ENCODE measurements around the gene SCAMP2. TPM values are rescaled to one million over a fixed set of nuclear protein-coding genes. Genes with fewer than 3 reads are reported as not detected.

The SCAMP2 gene
- polyA plus RNA-seq, 1 donor from 2014 or later = 4.5 TPM

- TF ChIP-seq, protein P1, sequence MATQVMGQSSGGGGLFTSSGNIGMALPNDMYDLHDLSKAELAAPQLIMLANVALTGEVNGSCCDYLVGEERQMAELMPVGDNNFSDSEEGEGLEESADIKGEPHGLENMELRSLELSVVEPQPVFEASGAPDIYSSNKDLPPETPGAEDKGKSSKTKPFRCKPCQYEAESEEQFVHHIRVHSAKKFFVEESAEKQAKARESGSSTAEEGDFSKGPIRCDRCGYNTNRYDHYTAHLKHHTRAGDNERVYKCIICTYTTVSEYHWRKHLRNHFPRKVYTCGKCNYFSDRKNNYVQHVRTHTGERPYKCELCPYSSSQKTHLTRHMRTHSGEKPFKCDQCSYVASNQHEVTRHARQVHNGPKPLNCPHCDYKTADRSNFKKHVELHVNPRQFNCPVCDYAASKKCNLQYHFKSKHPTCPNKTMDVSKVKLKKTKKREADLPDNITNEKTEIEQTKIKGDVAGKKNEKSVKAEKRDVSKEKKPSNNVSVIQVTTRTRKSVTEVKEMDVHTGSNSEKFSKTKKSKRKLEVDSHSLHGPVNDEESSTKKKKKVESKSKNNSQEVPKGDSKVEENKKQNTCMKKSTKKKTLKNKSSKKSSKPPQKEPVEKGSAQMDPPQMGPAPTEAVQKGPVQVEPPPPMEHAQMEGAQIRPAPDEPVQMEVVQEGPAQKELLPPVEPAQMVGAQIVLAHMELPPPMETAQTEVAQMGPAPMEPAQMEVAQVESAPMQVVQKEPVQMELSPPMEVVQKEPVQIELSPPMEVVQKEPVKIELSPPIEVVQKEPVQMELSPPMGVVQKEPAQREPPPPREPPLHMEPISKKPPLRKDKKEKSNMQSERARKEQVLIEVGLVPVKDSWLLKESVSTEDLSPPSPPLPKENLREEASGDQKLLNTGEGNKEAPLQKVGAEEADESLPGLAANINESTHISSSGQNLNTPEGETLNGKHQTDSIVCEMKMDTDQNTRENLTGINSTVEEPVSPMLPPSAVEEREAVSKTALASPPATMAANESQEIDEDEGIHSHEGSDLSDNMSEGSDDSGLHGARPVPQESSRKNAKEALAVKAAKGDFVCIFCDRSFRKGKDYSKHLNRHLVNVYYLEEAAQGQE (IDR thresholded peaks at IDR 0.05; ENCODE audit: borderline replicate concordance) = no peak
- TF ChIP-seq EZH2 (IDR thresholded peaks at IDR 0.05; ENCODE audit: borderline replicate concordance, insufficient read depth, low read length, poor library complexity, severe bottlenecking) = no peak
- TF ChIP-seq MXI1 (conservative IDR thresholded peaks at IDR 0.05; ENCODE audit: poor library complexity, severe bottlenecking) = no peak
- no peak for TF ChIP-seq RAD21 (conservative IDR thresholded peaks at IDR 0.05)
- TF ChIP-seq EP300 (conservative IDR thresholded peaks at IDR 0.05; ENCODE audit: poor library complexity, severe bottlenecking) = no peak
- no peak for TF ChIP-seq TAF1 (IDR thresholded peaks at IDR 0.05; ENCODE audit: low read depth)
- TF ChIP-seq, protein P2, sequence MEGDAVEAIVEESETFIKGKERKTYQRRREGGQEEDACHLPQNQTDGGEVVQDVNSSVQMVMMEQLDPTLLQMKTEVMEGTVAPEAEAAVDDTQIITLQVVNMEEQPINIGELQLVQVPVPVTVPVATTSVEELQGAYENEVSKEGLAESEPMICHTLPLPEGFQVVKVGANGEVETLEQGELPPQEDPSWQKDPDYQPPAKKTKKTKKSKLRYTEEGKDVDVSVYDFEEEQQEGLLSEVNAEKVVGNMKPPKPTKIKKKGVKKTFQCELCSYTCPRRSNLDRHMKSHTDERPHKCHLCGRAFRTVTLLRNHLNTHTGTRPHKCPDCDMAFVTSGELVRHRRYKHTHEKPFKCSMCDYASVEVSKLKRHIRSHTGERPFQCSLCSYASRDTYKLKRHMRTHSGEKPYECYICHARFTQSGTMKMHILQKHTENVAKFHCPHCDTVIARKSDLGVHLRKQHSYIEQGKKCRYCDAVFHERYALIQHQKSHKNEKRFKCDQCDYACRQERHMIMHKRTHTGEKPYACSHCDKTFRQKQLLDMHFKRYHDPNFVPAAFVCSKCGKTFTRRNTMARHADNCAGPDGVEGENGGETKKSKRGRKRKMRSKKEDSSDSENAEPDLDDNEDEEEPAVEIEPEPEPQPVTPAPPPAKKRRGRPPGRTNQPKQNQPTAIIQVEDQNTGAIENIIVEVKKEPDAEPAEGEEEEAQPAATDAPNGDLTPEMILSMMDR (IDR thresholded peaks at IDR 0.05; ENCODE audit: poor library complexity, severe bottlenecking) = no peak
- no peak for TF ChIP-seq POLR2AphosphoS5 (IDR thresholded peaks at IDR 0.05)
- TF ChIP-seq SMC3 (conservative IDR thresholded peaks at IDR 0.05; ENCODE audit: poor library complexity) = no peak
- Histone ChIP-seq H2AFZ (ENCODE audit: low read depth, low read length) (no peak overlapping the region), H3K27ac (ENCODE audit: low read length) (no peak overlapping the region)
Measured at GRCh38 chr15:74908635-74909034, 35.5 kb upstream of the SCAMP2 start.

GRCh38 chr15:74907163-74907870 is 34.2 kb upstream of the SCAMP2 start:
- Histone ChIP-seq H3K36me3 (ENCODE audit: insufficient read depth, low read length) (peaks cover 8% of the 10 kb centered on the region), H3K79me2 (replicated peaks; ENCODE audit: insufficient read depth, low read length) (peaks cover 22% of the 10 kb centered on the region), H3K27me3 (ENCODE audit: insufficient read depth, low read depth, low read length) (no peaks in the 10 kb centered on the region), H3K27ac (ENCODE audit: low read length) (peak overlapping the region; percentile 90), H3K9me2 (ENCODE audit: insufficient read depth, low read length) (no peaks in the 10 kb centered on the region), H3F3A (ENCODE audit: insufficient read depth, low read length, poor library complexity, severe bottlenecking) (peaks cover 7% of the 10 kb centered on the region), H3K9ac (ENCODE audit: low read length) (peak overlapping the region; percentile 96), H3K4me3 (ENCODE audit: low read length) (peak overlapping the region; percentile 96), H2AFZ (ENCODE audit: low read depth, low read length) (peak overlapping the region; percentile 65), H3K9me3 (ENCODE audit: low read length) (no peaks in the 10 kb centered on the region), H3K4me2 (ENCODE audit: low read length) (peak overlapping the region; percentile 95), H4K20me1 (ENCODE audit: insufficient read depth) (no peaks in the 10 kb centered on the region)
- TF ChIP-seq, protein P1 (IDR thresholded peaks at IDR 0.05; ENCODE audit: borderline replicate concordance) = no peak
- TF ChIP-seq TAF1 (IDR thresholded peaks at IDR 0.05; ENCODE audit: low read depth) (no peak), RAD21 (conservative IDR thresholded peaks at IDR 0.05) (no peak), EP300 (conservative IDR thresholded peaks at IDR 0.05; ENCODE audit: poor library complexity, severe bottlenecking) (no peak), EZH2 (IDR thresholded peaks at IDR 0.05; ENCODE audit: borderline replicate concordance, insufficient read depth, low read length, poor library complexity, severe bottlenecking) (no peak), POLR2AphosphoS5 (IDR thresholded peaks at IDR 0.05) (no peak), MXI1 (conservative IDR thresholded peaks at IDR 0.05; ENCODE audit: poor library complexity, severe bottlenecking) (no peak), SMC3 (conservative IDR thresholded peaks at IDR 0.05; ENCODE audit: poor library complexity) (no peak)
- TF ChIP-seq, protein P2 (IDR thresholded peaks at IDR 0.05; ENCODE audit: poor library complexity, severe bottlenecking) = no peak

More at GRCh38 chr15:74908635-74909034, 35.5 kb upstream of the SCAMP2 start:
- Histone ChIP-seq H3K4me3 (ENCODE audit: low read length) (no peak overlapping the region), H3K9me3 (ENCODE audit: low read length) (no peaks in the 10 kb centered on the region), H3K27me3 (ENCODE audit: insufficient read depth, low read depth, low read length) (no peaks in the 10 kb centered on the region), H3K36me3 (ENCODE audit: insufficient read depth, low read length) (no peaks in the 10 kb centered on the region), H3K9me2 (ENCODE audit: insufficient read depth, low read length) (no peaks in the 10 kb centered on the region), H3K4me2 (ENCODE audit: low read length) (no peak overlapping the region), H3F3A (ENCODE audit: insufficient read depth, low read length, poor library complexity, severe bottlenecking) (peaks cover 7% of the 10 kb centered on the region), H3K9ac (ENCODE audit: low read length) (no peak overlapping the region), H3K79me2 (replicated peaks; ENCODE audit: insufficient read depth, low read length) (peaks cover 21% of the 10 kb centered on the region), H4K20me1 (ENCODE audit: insufficient read depth) (no peaks in the 10 kb centered on the region)
